Stimulated activated naive CD8-positive, alpha-beta T cell treated with anti-CD3 and anti-CD28 coated beads, Interleukin-15, Interleukin-2, amounts not matched to agents 100 U/mL and 50 U/mL, for 24 hours (primary cell): ENCODE measurements around the gene ROPN1L.
A peak's percentile ranks its signal among the peaks of the same experiment; 100 is the strongest.
"Not testable (repeated sequence)": the region's sequence is repeated elsewhere in the genome, so short reads cannot be mapped to it uniquely, and the experiment has no call there.

Source experiments
- ATAC-seq: fragments of 150-1000 bp; cut with Tn5 transposase; one replicate; pipeline ENCODE4 v1.10.0; 2021
- DNase-seq: peaks from one replicate; pipeline ENCODE4 v3.0.0; 2021

The ROPN1L gene

GRCh38 chr5:10480237-10480985, 38.7 kb downstream of the ROPN1L start:
- ATAC-seq (no peak), DNase-seq (no peak)

- DNase-seq (no peak), ATAC-seq (no peak)
Observed at GRCh38 chr5:10481241-10481935, 39.7 kb downstream of the ROPN1L start.

DNA sequence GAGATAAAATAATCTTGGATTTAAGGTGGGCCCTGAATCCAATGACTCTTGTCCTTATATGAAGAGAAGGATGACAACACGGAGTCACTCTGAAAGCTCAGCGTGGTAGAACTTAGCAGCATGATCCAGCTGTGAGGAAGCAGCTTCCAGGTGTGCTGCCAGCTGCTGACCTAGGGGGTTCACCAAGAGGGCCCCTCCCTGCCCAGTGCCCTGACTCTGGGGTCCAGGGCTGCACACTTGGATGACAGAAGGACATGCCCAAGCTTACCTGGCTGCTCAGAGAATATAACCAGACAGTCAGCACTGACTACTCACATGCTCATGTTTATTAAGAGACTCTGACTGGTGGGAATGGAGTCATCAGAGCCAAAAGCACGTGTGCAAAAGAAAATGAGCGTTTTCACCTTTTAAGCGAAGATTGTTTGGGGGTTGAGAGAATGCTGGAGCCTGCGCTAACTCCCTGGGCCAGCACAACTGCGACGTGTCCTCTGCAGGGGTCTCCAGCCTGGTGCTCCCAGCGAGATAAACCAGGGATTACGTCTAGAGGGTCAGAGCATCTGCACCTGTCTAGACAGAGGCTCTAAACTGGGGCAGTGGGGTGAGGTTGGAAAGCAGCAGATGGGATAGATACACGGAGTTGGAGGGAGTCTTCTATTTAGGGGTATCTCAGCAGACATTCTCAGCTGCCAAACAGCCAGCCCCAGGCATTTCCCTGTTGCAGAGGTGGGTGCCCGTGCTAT, 41.3 kb downstream of the ROPN1L start:
- no peak for ATAC-seq

DNA sequence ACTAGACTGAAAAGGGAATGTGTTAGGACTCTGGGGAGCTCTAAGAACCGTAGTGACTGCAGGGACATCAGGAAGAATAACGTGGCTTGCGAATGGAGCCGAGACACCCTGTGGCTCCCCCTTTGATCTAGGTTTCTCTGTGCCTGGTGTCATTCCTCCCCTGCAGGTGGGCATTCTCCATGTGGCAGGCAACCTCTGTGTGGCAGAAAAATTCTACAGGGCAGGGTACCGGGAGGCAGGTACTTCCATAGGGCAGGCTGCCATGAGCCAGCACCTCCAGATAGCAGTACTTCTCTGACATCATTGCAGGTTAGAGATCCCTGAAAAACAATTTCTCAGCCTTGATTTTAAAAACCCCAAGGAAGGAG, 43.1 kb downstream of the ROPN1L start:
- ATAC-seq = no peak

More for the DNA sequence above, 41.3 kb downstream of the ROPN1L start:
- no peak for DNase-seq

GRCh38 chr5:10485142-10485795, 43.6 kb downstream of the ROPN1L start:
- DNase-seq = peak; percentile 15
- no peak for ATAC-seq

More for the DNA sequence above, 43.1 kb downstream of the ROPN1L start:
- DNase-seq = no peak

DNA sequence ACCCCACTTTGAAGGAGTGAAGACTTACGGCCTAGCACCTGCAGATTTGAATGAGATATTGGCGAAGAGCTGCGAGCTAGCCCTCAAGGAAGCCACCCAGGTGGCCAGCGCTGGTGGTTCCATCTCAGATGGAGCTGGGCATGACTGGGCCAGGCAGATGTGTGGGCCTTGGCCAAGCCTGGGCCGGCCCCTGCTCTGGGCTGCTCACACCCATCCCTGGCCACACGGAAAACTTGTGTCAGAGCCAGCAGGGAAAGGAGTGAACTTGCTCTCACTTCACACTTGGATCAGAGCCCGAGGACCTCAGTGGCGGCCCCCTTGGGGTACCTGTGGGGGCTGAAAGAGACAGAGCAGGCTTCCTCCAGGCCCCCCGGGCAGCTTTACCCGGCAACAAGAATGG, 44.2 kb downstream of the ROPN1L start:
- ATAC-seq (no peak), DNase-seq (no peak)

DNA sequence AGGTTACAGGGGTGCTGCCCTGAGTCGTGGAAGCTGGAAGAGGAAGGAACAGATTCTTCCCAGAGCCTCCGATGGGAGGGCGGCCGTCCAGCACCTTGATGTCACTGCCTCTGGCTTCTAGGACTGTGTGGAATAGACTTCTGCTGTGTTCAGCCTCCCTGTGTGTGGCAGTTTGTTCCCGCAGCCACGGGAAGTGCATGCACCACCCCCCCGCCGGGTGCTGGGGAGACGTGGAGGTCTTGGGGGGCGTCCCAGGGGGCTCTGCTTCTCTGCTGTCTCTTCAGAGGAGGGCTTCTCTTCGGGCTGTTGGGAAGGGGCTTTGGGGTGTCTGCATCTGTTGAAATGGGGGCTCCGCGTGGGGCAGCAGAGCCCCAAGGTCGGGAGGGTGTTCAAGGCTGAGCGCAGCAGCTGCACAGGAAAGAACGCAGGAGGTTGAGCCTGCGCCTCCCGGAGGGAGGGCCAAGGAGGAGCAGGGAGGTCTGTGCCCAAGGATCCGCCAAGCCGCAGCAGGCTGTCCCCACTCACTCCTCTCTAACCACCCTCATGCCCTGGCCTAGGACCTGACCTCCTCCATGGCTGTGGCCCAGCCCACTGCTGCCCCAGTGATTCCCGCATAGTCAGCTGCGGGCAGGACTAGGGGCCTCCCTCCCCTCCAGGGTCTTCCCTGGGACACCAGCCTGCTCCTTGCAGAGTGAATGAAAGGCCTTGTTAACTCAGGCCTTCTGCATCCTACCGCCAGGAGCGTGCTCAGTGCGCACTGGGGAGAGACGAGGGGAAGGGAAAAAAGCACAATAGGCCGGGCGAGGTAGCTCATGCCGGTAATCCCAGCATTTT, 45.0 kb downstream of the ROPN1L start:
- no peak for DNase-seq
- ATAC-seq = no peak

- ATAC-seq = no peak
- DNase-seq = no peak
Observed at GRCh38 chr5:10488144-10488543, 46.5 kb downstream of the ROPN1L start.

GRCh38 chr5:10489810-10490426, 48.2 kb downstream of the ROPN1L start:
- ATAC-seq = peak; percentile 86

GRCh38 chr5:10490927-10491672, 49.4 kb downstream of the ROPN1L start:
- no peak for DNase-seq
- no peak for ATAC-seq

More at GRCh38 chr5:10489810-10490426, 48.2 kb downstream of the ROPN1L start:
- peak; percentile 24 for DNase-seq

DNA sequence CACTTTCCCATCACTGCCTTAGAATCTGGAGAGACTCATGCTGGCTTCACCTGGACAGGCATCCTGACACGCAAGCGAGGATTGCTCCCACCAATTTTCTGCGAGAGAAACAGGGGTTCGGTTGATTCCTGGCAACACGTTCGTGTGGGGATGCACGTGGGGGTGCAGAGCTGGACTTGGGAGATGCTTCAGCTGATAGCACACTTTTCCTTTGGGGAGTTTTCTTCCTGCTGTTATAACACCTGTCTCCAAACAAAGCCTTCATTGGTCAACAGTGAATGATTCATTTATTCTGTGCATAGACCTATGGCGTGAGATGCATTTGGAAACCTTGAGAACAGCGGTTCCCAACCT, 50.0 kb downstream of the ROPN1L start:
- ATAC-seq = no peak

GRCh38 chr5:10493884-10494283, 52.2 kb downstream of the ROPN1L start:
- ATAC-seq = no peak

More for the DNA sequence above, 50.0 kb downstream of the ROPN1L start:
- DNase-seq = no peak

GRCh38 chr5:10494497-10494896, 52.8 kb downstream of the ROPN1L start:
- not testable (repeated sequence) for ATAC-seq, DNase-seq

More at GRCh38 chr5:10493884-10494283, 52.2 kb downstream of the ROPN1L start:
- DNase-seq = no peak

GRCh38 chr5:10497554-10497953, 55.9 kb downstream of the ROPN1L start:
- DNase-seq (no peak), ATAC-seq (no peak)

DNA sequence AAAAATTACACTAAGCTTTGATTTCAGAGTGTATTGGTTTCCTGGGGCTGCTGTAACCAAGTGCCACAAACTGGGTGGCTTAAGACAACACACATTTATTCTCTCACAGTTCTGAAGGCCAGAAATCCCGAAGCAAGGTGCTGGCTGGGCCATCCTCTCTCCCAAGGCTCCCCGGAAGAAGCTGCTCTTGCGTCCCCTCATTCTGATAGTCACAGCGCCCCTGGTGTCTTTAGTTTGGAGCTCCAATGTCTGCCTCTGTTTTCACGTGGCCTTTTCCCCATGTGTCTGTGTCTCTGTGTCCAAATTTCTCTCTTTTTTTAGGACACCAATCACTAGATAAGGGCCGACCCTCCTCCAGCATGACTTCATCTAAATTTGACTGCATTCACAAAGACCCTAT, 56.7 kb downstream of the ROPN1L start:
- ATAC-seq (no peak), DNase-seq (no peak)

- DNase-seq (no peak), ATAC-seq (no peak)
Observed at GRCh38 chr5:10499066-10499465, 57.4 kb downstream of the ROPN1L start.

DNA sequence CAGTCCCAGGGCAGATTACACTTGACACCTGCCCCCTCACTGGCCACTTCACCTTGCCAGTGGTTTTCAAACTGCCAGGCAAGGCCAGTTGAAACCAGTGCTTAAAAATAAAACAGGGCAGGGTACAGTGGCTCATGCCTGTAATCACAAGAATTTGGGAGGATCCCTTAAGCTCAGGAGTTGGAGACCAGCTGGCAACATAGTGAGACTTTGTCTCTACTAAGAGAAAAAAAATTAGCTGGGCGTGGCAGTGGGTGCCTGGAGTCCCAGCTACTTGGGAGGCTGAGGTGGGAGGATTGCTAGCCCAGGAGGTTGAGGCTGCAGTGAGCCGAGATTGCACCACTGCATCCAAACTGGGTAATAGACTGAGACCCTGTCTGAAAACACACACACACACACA, 58.1 kb downstream of the ROPN1L start:
- DNase-seq (no peak), ATAC-seq (no peak)

DNA sequence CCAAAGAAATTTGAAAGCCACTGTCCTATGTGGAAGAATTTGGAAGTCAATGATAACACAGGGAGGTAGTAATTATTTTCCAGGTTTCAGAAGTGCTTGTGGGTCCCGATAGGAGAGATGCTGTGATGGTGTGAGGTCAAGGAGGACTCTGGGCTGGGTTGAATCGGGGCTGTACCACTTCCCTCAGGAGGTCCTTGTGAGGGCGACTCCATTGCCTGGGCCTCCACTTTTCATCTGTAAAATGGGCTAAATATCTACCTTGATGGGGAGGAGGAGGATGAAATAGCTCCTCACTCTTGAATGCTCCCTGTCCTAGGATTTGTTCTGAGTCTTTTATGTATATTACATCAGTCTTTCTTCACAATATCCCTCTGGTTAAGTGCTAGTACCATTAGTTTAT, 59.0 kb downstream of the ROPN1L start:
- no peak for DNase-seq
- ATAC-seq = no peak

GRCh38 chr5:10501554-10502075, 59.9 kb downstream of the ROPN1L start:
- ATAC-seq (no peak), DNase-seq (no peak)

GRCh38 chr5:10502130-10502529, 60.5 kb downstream of the ROPN1L start:
- DNase-seq (no peak), ATAC-seq (no peak)
